Posterior cingulate gyrus (tissue), 11 donors: ENCODE measurements around the gene SLC6A3.

Experiments used
- DNase-seq, 10 donors: peaks; one replicate each; pipeline versions ENCODE4 v3.0.0 to v3.0.0-alpha.2; 2020 to 2021; ENCODE audit warnings: mixed read lengths in 3 of 10
- intact Hi-C: fragments of 100-400 bp; cut with DNase I; formaldehyde crosslinking; loops from one replicate; pipeline ENCODE4 v1.15.1; 2023

The SLC6A3 gene

DNA sequence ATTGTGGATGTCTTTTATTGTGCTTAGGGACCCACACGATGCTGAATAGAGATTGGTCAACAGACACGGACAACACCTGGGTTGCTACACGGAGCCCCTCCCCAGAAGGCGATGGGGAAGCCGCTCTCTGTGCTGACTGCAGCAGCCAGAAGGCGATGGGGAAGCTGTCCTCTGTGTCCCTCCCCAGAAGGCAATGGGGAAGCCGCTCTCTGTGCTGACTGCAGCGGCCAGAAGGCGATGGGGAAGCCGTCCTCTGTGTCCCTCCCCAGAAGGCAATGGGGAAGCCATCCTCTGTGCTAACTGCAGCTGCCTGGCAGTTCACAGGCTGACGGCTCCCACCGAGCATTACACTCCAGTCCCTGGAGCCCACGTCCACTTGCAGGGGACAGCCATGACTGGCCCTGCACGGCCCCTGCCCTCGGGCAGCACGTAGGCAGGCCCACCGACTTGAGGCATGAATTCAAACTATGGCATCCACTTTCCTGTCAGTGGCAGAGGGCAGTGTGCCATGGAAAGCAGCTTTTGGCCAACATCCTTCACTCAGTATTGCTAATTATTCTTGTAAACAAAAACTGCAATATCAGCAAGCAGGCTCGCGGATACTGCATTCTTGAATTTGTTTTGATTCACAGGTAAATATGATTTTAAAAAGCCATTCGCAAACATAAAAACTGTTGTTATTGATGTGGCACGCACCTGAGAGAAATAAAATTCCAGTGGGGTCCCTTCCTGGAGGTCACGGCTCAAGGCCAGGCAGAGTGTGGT, 52.3 kb downstream of the SLC6A3 start:
- intact Hi-C loops = no loop called here
- peak in 3 of 10 donors; percentile 4 to 61 (median 52) for DNase-seq

DNA sequence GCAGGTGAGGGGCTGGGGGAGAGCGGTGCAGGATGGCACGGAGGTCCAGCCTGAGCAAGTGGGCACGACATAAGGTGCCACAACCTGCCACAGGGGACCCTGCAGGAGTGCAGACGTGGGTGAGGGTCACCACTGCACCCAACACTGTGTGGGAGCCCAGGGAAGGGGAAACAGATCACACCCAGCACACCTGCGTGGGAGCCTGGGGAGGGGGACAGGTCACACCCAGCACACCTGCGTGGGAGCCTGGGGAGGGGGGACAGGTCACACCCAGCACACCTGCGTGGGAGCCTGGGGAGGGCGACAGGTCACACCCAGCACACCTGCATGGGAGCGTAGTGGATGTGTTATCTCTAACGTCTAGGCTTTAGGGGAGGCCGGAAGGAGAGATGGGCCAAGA, 53.0 kb downstream of the SLC6A3 start:
- intact Hi-C loops = no loop called here
- peak in 2 of 10 donors; percentile 42 for DNase-seq

DNA sequence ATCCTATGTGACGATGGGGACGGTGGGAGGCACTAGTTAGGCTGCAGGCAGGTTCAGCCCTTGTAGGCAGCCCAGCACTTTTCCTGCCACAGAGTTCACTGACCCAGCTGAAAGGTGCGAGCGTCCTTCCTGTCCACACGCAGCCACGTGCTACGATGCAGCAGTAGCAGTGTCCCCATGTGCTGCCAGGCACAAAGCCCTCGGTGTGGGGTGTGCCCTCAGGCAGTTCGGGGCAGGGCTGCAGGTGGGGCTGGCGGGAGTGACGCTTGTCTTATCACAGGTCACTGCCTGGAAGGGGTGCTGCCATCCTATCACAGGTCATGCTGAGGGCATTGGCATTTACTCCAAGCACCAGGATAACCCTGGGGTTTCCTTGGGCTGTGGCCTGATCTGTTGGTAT, 53.5 kb downstream of the SLC6A3 start:
- intact Hi-C loops = no loop called here
- peak in 3 of 10 donors; percentile 13 to 78 (median 57) for DNase-seq

DNA sequence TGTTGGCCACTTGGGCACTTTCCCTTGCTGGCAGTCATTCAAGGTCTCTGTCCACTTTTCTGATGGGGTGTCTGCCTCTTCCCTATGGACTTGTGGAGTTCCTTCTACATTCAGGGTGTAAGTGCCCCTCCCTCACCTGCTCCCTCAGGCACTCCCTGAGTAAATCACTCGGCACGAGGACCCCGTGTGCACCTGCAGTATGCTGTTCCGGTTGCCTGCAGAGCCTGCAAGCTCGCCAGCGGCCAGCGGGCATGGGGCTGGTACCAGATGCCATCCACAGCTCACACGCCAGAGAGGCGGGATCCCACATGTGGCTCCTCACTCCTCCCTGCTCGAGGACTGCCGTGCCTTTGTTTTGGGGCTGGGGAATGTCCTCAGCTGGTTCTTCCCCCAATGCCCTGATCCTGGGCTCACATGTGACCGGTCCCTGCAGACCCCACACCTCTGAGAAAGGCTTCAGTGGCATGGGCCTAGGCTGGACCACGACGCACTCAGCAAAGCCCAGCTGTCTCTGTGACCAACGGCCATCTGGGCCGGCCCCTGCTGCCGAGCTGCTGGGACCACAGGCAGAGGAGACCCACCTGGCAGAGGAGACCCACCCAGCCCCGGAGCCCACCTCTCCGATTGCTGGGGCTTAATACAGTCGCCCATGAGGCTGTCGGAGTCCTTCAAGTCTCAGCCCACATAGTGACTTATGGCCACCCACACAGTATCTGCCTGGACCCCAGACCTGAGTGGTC, 54.2 kb downstream of the SLC6A3 start:
- DNase-seq = peak in 2 of 10 donors; percentile 66 to 77
- intact Hi-C loops = no loop called here

DNA sequence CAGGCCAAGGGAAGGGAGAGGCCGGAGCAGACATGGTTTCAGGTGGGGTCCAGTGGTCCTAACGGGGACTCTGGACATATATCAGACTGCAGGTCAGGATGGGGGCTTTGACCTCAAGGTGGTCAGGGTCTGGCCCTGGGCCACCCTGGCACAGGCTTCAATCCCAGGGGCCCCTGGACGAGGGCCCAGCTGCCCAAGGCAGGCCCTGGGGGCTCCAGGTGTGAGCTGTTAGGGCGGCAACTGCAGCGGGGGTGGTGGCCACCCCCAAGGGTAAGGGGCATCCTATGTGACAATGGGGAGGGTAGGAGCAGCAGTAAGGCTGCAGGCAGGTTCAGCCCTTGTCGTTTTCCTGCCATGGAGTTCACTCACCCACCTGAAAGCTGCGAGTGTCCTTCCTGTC, 54.9 kb downstream of the SLC6A3 start:
- peak in 1 of 10 donors; percentile 51 for DNase-seq
- intact Hi-C loops = no loop called here

DNA sequence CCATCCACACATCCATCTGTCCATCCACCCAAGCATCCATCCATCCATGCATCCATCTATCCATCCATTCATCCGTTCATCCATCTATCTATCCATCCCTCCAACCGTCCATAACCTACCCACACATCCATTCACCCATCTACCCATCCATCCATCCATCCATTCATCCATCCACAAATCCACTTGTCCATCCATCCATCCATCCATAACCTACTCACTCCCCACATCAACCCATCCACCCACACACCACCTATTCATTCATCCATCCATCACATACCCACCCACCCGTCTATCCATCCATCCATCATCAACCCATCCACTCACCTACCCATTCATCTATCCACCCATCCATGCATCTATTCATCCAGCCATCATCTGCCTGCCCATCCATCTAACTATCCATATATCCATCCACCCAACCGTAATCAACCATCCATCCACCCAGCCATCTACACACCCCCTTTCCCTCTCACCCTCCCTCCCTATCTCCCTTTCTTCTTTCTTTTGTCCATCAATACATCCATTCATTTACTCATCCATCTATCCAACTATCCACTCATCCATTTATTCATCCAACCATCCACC, 56.8 kb downstream of the SLC6A3 start:
- DNase-seq = peak in 1 of 10 donors; percentile 2
- intact Hi-C loops = loop anchor here (10.0 kb wide), 1 partner anchor 256 kb away; no protein-coding TSS in a partner anchor

DNA sequence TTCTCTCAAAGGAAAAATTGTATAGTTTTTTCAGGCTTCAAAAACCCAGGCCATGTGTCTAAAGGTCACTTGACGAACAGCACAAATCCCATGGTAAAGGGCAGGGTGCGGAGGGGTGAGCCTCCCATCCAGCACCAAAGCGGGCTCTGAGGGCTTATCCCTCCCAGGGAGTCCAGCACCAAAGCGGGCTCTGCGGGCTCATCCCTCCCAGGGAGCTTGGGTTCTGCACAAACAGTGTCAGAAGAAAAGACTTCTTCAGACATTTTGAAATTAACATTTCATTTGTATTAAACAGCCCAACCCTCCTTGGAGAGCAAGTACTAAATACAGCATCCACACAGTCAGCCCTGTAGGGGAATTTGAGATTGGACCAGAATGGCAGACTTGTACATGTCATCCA, 57.4 kb downstream of the SLC6A3 start:
- DNase-seq = peak in 2 of 10 donors; percentile 30 to 66
- intact Hi-C loops = loop anchor here (10.0 kb wide), 1 partner anchor 257 kb away; no protein-coding TSS in a partner anchor

DNA sequence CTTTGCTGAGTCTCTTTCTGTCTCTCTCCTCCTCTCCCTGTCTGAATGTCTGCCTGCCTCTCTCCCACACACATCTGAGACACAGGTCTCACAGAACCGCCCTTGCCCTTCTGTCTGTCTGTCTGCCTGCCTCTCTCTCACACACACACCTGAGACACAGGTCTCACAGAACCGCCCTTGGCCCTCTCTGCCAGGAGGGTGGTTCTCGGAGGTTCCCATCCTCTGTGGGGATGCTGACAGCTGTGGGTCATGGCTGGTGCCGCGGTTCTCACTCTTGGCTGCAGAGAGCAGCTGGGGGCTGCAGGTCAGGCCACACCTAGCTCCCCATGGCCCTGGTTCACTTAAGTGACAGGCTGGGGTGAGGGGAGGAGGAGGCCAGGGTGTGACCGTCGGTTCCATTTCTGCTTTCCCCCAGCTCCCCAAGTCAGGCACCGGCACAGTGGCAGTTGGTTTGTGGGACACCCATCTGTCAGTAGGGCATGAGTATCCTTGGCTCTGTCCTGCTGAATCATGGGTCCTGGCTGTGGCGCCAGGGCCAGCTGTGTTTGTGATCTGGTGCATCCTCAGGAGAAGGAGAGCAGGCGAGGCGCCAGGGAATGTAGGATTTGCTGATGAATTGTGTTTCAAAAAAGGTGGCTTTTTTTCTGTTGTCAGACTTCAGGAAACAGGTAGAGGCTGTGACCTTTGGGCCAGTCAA, 58.0 kb downstream of the SLC6A3 start:
- intact Hi-C loops = loop anchor here (10.0 kb wide), 1 partner anchor 258 kb away; no protein-coding TSS in a partner anchor
- peak in 3 of 10 donors; percentile 36 to 88 (median 76) for DNase-seq

DNA sequence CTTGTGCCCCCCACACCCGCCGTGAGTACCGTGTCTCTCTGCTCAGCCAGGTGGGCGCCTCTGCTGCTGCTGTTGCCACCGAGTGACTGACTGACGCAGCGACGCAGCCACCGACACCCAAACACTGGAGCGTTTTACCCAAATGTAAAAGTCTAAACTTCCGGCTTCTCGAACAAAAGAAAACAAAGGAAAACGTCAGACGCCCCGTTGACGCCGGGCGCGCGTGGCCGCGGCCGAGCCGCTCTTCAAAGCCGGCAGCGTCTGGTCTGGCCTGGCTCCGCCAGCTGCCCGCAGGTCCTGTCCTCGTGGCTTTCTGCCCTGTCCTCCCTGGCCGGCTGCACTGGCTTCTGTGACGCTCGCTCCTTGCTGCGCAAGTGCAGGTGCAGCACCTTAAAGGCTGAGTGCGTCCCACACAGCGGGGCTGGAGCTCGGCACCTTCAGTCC, 58.9 kb downstream of the SLC6A3 start:
- intact Hi-C loops = loop anchor here (10.0 kb wide), 1 partner anchor 259 kb away; no protein-coding TSS in a partner anchor
- peak in 7 of 10 donors; percentile 28 to 93 (median 34) for DNase-seq

DNA sequence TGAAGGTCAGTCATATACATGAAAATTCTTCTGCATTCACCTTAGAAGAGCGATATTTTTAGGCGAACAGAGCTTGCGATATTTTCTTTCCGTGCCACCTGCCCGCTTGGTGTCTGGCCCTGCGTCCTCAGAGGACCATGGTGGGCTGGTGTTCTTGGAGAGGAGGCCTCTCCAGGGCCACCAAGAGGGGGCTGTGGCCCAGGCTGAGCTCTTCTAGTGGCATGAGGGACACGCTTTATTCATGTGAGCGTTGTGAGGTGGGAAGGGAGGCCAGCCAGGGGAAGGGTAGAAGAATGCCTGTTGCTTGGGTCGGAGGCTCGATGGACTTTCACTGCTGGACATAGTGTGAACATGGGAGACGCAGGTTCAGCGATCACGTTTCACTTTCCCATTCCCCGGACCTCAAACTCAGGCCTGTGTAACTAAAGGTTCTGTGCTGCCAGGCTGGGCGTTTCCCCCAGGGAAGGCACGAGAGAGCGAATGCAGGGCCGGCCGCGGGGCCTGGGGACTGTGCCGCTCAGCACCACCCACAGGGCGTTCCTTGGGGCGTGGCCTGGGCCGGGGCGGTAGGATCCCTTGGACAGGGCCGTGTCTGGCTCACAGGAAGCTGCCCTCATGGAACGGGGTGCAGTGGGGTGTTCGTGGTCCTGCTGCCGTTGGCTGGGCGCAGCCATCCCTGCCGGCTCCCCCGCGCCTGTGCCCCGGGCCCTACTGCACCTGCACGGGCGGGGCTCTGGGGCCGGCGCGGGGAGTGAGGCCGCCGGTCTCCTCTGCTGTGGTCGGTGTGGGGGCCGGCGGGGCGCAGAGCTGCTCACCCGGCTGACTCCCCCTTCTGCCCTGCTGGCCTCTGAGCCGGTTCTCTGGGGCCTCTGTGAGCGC, 59.6 kb downstream of the SLC6A3 start:
- peak; percentile 64 to 97 (median 82) for DNase-seq
- intact Hi-C loops = loop anchor here (10.0 kb wide), 1 partner anchor 259 kb away; no protein-coding TSS in a partner anchor

DNA sequence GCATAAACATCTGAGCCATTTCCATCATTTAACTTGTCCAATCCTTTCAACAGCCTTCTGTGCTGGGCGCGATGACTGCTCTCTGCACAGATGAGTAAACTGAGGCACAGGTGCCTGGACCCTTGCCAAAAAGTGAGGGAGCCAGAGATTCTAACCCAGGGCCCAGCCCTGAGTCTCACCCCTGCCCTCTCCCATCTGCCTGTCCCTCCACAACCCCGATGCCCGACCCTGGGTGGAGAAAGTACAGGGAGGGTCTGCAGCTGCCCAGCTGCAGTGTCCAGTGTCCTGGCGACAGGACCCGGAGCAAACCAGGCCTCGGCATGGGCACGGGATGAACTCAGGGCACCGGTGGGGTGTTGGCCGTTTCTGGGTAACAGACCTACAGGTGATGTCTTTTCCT, 60.7 kb downstream of the SLC6A3 start:
- intact Hi-C loops = loop anchor here (10.0 kb wide), 1 partner anchor 260 kb away; no protein-coding TSS in a partner anchor
- peak in 2 of 10 donors; percentile 77 to 79 for DNase-seq

DNA sequence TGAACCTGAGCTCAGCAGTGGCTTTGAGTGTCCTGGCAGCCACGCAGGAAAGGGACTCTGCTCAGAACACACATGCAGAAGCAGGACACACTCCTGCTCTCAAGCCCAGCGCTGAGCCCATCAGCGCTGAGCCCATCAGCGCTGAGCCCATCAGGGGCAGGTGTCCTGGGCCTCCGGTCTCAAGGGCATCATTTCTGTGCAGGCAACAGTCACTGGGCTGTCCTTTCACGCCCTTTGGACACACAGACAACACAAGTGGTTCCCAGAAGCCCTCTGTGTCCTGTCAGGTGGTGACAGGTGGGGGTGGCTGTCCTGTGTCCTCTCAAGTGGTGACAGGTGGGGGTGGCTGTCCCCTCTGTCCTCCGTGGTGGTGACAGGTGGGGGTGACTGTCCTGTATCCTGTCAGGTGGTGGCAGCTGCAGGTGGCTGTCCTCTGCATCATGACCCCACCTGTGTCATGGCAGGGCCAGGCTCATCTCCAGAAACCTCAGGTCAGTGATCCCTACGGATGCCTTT, 61.3 kb downstream of the SLC6A3 start:
- DNase-seq = peak in 3 of 10 donors; percentile 42 to 82 (median 59)
- intact Hi-C loops = loop anchor here (10.0 kb wide), 1 partner anchor 261 kb away; no protein-coding TSS in a partner anchor

DNA sequence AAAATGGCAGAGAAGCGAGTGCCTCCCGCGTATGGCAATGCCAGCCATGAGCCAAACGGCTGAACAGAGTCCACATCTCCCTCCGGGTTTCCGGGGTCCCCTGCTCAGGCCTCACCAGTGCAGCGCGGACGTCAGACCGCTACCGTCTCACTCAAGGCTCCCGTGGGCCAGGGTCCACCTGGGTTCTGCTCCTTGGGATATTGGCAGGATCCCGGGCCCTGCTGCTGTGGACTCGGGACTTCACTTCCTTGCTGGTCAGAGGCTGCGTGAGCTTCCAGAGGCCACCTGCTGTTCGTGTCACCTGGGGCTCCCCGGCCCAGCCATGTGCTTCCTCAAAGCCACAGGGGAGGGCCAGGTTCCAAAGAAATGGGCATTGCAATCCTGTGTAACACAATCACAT, 61.9 kb downstream of the SLC6A3 start:
- peak in 3 of 10 donors; percentile 52 to 83 (median 73) for DNase-seq
- intact Hi-C loops = loop anchor here (10.0 kb wide), 1 partner anchor 261 kb away; no protein-coding TSS in a partner anchor

DNA sequence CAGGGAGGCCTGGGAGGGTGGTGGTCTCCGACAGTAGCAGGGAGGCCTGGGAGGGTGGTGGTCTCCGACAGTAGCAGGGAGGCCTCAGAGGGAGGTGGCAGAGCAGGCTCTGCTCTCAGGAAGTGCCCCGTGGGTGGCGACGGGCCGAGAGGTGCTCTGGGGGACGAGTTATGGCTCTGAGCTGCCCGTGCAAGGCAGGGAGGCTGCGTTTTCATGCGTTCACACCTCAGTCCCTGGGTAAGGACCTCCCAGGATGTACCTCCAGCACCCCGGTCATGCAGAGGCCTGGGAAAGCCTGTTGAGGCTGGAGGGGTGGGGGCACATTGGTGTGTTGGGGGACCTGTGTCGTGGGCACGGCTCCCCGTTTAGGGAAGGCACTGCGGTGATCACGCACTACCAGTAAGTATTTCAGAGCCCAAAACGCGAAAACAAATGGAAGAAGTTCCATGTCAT, 63.0 kb downstream of the SLC6A3 start:
- intact Hi-C loops = loop anchor here (10.0 kb wide), 1 partner anchor 263 kb away; no protein-coding TSS in a partner anchor
- peak in 3 of 10 donors; percentile 35 to 59 (median 59) for DNase-seq

DNA sequence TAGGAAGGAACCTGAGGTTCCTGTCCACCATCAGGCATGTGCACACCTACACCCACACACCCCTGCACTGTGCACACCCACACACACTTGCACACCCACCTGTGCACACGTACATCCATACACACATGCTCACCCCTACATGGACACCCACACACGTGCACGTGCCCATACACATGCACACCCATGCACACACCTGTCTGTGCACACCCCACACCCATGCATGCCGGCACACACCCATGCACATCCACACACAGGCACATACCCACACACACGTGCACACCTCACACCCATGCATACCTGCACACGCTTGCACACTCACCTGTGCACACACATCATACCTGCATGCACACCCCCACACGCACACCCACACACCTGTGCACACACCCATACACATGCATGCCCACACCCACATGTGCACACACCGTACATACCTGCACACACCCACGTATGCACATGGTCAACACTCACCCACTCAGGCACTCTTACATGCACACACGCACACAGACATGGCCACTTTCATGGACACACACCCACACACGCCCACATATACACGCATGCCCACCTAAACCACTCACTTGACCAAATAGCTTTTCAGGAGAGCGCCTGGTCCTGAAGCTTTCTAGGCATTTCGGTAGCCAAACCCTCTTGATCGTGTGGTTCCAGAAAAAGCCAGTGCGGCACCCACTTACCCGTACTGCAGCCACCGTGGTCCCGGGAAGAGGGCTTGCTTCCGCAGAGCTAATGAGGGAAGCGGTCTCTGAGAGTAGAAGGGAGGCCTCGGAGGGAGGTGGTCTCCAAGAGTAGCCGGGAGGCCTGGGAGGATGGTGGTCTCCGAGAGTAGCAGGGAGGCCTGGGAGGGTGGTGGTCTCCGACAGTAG, 63.6 kb downstream of the SLC6A3 start:
- DNase-seq = peak in 2 of 10 donors; percentile 49 to 79
- intact Hi-C loops = loop anchor here (10.0 kb wide), 1 partner anchor 263 kb away; no protein-coding TSS in a partner anchor

DNA sequence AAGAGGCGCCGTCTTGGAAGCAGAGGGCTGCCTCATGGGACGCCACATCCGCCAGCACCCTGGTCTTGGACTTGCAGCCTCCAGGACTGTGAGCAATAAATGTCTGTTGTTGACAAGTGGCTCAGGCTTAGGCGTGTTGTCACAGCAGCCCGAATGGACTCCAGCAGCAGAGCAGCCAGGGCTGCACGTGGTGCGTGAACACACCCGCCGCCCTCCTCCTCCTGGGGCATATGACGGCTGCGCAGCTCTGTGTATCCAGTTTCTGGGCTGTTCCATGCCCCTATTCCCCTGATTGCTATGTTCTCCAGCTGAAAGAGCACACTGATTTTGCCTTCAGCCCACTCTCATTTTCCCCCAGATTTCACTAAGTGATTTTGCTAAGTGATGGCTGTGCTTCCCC, 64.3 kb downstream of the SLC6A3 start:
- intact Hi-C loops = loop anchor here (10.0 kb wide), 1 partner anchor 264 kb away; no protein-coding TSS in a partner anchor
- DNase-seq = peak in 2 of 10 donors; percentile 32 to 73
